IPS-18c (cell line): ENCODE data around the gene CENPN.

Experiments
- H3K4me3 ChIP-seq: 2 replicates; pipeline ENCODE4 v1.7.0; 2013; ENCODE audit warnings: low read depth, mild to moderate bottlenecking, low read length, moderate library complexity; ENCODE audit not compliant: insufficient read depth
- H3K9me3 ChIP-seq: one replicate; pipeline ENCODE4 v1.6.1; 2013; ENCODE audit warnings: mild to moderate bottlenecking, low read length, moderate library complexity; ENCODE audit not compliant: control insufficient read depth, insufficient read depth

CENPN gene

GRCh38 chr16:80988756-80989155 lies 18.3 kb upstream of the CENPN start:
- Histone ChIP-seq H3K9me3 (no peaks in the 10 kb centered on the region), H3K4me3 (no peak overlapping the region)

- H3K9me3 ChIP-seq: no peaks in the 10 kb centered on the region
- no peak overlapping the region for H3K4me3 ChIP-seq
Measured at GRCh38 chr16:80989801-80990200, 17.2 kb upstream of the CENPN start.

GRCh38 chr16:80990577-80990976 lies 16.4 kb upstream of the CENPN start:
- Histone ChIP-seq H3K4me3 (no peak overlapping the region), H3K9me3 (no peaks in the 10 kb centered on the region)

GRCh38 chr16:80990978-80991377 lies 16.0 kb upstream of the CENPN start:
- no peak overlapping the region for H3K4me3 ChIP-seq
- H3K9me3 ChIP-seq: no peaks in the 10 kb centered on the region

GRCh38 chr16:80991792-80992430 lies 15.1 kb upstream of the CENPN start:
- no peak overlapping the region for H3K4me3 ChIP-seq
- no peaks in the 10 kb centered on the region for H3K9me3 ChIP-seq

- Histone ChIP-seq H3K9me3 (no peaks in the 10 kb centered on the region), H3K4me3 (no peak overlapping the region)
Measured at GRCh38 chr16:80992676-80993293, 14.2 kb upstream of the CENPN start.

- Histone ChIP-seq H3K9me3 (no peaks in the 10 kb centered on the region), H3K4me3 (no peak overlapping the region)
Measured at GRCh38 chr16:80993307-80993706, 13.7 kb upstream of the CENPN start.

GRCh38 chr16:80993834-80994233 lies 13.2 kb upstream of the CENPN start:
- H3K9me3 ChIP-seq: no peaks in the 10 kb centered on the region
- no peak overlapping the region for H3K4me3 ChIP-seq

- no peak overlapping the region for H3K4me3 ChIP-seq
Measured at GRCh38 chr16:80994451-80994850, 12.6 kb upstream of the CENPN start.

GRCh38 chr16:80996688-80997138 lies 10.3 kb upstream of the CENPN start:
- H3K9me3 ChIP-seq: no peaks in the 10 kb centered on the region
- no peak overlapping the region for H3K4me3 ChIP-seq

More at GRCh38 chr16:80994451-80994850, 12.6 kb upstream of the CENPN start:
- no peaks in the 10 kb centered on the region for H3K9me3 ChIP-seq

GRCh38 chr16:80997139-80997798 lies 9.7 kb upstream of the CENPN start:
- Histone ChIP-seq H3K9me3 (no peaks in the 10 kb centered on the region), H3K4me3 (no peak overlapping the region)

- Histone ChIP-seq H3K9me3 (no peaks in the 10 kb centered on the region), H3K4me3 (no peak overlapping the region)
Measured at GRCh38 chr16:80997964-80998620, 8.9 kb upstream of the CENPN start.

- no peaks in the 10 kb centered on the region for H3K9me3 ChIP-seq
- no peak overlapping the region for H3K4me3 ChIP-seq
Measured at GRCh38 chr16:81000873-81001272, 6.1 kb upstream of the CENPN start.

GRCh38 chr16:81001330-81001729 lies 5.7 kb upstream of the CENPN start:
- Histone ChIP-seq H3K4me3 (no peak overlapping the region), H3K9me3 (no peaks in the 10 kb centered on the region)

GRCh38 chr16:81003064-81003463 lies 4.0 kb upstream of the CENPN start:
- Histone ChIP-seq H3K9me3 (no peaks in the 10 kb centered on the region), H3K4me3 (no peak overlapping the region)

GRCh38 chr16:81003610-81004460 lies 3.2 kb upstream of the CENPN start:
- H3K9me3 ChIP-seq: no peaks in the 10 kb centered on the region
- H3K4me3 ChIP-seq: no peak overlapping the region
